SU-DHL-6 (cell line): ENCODE data around the gene PLPP3.

ENCODE experiments used
- EZH2phosphoT487 ChIP-seq: fragments of 200-600 bp; sonication (generic), shearing (Covaris generic); conservative IDR thresholded peaks from 2 replicates; pipeline ENCODE4 v1.6.1; 2018; ENCODE audit warnings: mild to moderate bottlenecking, antibody characterized with exemption, low read length, moderate library complexity, mixed read lengths
- TF ChIP-seq, protein P1 (sequence below): fragments of 200-600 bp; sonication (generic); IDR thresholded peaks from one replicate; pipeline ENCODE4 v1.5.1; 2017; ENCODE audit warnings: antibody characterized with exemption, mild to moderate bottlenecking, low read length, moderate library complexity; ENCODE audit not compliant: insufficient read depth, poor library complexity, severe bottlenecking

DNA sequence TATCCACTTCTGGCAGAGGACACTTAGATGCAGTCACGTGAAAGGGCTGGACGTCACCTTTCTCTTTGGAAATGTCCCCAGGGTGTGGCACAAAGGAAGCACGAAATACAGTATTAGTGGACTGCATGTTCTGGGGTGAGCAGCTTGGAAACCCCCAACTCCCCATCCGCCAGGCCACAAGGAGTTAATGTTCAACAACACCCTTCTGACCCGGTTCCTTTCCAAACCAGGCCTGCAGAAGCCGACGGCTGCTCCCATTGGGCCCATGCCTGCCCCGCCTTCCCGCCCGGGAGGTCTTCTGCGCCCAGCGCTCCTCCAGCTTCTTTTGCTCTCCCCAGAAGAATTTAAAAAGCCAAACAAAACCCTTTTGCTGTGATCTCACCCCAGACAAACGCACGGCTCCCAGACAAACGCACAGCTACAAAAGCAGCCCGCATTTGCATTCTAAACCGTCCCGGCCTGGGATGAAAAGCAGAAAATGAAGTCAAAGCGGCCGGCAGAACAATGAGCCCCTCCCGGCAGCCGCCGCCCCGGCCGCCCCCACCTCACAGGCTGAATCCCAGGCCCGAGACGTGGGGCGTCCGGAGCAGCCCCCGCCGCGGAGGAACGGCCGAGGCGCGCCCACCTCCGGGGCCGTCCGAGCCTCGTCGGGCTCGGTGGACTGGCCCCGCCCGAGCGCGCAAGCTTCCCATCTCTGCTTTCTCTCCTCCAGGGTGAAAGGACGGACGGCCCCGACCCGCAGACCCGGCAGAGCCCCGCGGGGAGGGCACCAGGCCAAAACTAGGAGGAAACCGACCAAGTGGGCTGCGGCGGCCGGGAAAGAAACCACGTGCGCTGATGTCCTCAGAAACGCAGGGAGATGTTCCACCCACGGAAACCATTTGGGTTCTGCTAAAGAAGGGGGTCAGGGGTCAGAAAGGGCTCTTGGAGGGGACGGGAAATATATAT lies 101.9 kb downstream of the PLPP3 start:
- TF ChIP-seq, protein P1, sequence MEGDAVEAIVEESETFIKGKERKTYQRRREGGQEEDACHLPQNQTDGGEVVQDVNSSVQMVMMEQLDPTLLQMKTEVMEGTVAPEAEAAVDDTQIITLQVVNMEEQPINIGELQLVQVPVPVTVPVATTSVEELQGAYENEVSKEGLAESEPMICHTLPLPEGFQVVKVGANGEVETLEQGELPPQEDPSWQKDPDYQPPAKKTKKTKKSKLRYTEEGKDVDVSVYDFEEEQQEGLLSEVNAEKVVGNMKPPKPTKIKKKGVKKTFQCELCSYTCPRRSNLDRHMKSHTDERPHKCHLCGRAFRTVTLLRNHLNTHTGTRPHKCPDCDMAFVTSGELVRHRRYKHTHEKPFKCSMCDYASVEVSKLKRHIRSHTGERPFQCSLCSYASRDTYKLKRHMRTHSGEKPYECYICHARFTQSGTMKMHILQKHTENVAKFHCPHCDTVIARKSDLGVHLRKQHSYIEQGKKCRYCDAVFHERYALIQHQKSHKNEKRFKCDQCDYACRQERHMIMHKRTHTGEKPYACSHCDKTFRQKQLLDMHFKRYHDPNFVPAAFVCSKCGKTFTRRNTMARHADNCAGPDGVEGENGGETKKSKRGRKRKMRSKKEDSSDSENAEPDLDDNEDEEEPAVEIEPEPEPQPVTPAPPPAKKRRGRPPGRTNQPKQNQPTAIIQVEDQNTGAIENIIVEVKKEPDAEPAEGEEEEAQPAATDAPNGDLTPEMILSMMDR: no peak
- no peak for TF ChIP-seq EZH2phosphoT487
